Measurements from ENCODE around the gene RECQL.

GRCh38 chr12:21478756-21479455 lies 22.5 kb downstream of the RECQL start:
- TF ChIP-seq CTCF (IDR thresholded peaks at IDR 0.05 in 2 of 3, conservative IDR thresholded peaks at IDR 0.05 in 1 of 3; ENCODE audit: borderline replicate concordance in 1 of 3, insufficient read depth in 1 of 3, low read depth in 2 of 3, low read length in 2 of 3), result no peak
- TF ChIP-seq EZH2 (IDR thresholded peaks at IDR 0.05), result no peak
- no peak for TF ChIP-seq POLR2AphosphoS5 (IDR thresholded peaks at IDR 0.05; ENCODE audit: low read depth, low read length)
- TF ChIP-seq SP1 (IDR thresholded peaks at IDR 0.05; ENCODE audit: low read depth), result no peak
- no peak for TF ChIP-seq RAD21 (IDR thresholded peaks at IDR 0.05; ENCODE audit: low read depth)
- TF ChIP-seq POLR2A (IDR thresholded peaks at IDR 0.05; ENCODE audit: borderline replicate concordance, extremely low read depth, insufficient read depth, insufficient read length), result no peak
- no peak for TF ChIP-seq EZH2phosphoT487 (IDR thresholded peaks at IDR 0.05; ENCODE audit: borderline replicate concordance)
- no peak for TF ChIP-seq JUND (IDR thresholded peaks at IDR 0.05)
- TF ChIP-seq SIN3A (IDR thresholded peaks at IDR 0.05; ENCODE audit: low read depth), result no peak
- TF ChIP-seq REST (IDR thresholded peaks at IDR 0.05; ENCODE audit: low read depth), result no peak
- TF ChIP-seq ZNF274 (IDR thresholded peaks at IDR 0.05; ENCODE audit: low read depth, low read length), result no peak

Measured in HCT116 (cell line).